Loucy (cell line): Measurements from ENCODE around the gene ZMAT5.

ENCODE experiments used
- H2AFZ ChIP-seq: fragments of 200-600 bp; sonication (generic); 2 replicates; pipeline ENCODE4 v1.6.0; 2016; ENCODE audit warnings: antibody characterized with exemption, mild to moderate bottlenecking, low read length, moderate library complexity
- H3F3A ChIP-seq: fragments of 200-600 bp; 2 replicates; pipeline ENCODE4 v1.6.0; 2016; ENCODE audit warnings: antibody characterized with exemption, low read depth, mild to moderate bottlenecking
- H3K27me3 ChIP-seq: fragments of 200-600 bp; sonication (generic); 2 replicates; pipeline ENCODE4 v1.6.1; 2014; ENCODE audit warnings: low read length, mild to moderate bottlenecking; ENCODE audit not compliant: insufficient read depth, poor library complexity, severe bottlenecking
- H3K36me3 ChIP-seq: fragments of 200-600 bp; sonication (generic); 2 replicates; pipeline ENCODE4 v1.6.1; 2016; ENCODE audit warnings: low read length; ENCODE audit not compliant: insufficient read depth
- H3K4me1 ChIP-seq: fragments of 200-600 bp; sonication (generic); 2 replicates; pipeline ENCODE4 v1.5.1; 2014; ENCODE audit warnings: low read length, mild to moderate bottlenecking; ENCODE audit not compliant: insufficient read depth, poor library complexity, severe bottlenecking
- H3K4me2 ChIP-seq: fragments of 200-600 bp; sonication (generic); 2 replicates; pipeline ENCODE4 v1.6.0; 2014; ENCODE audit warnings: antibody characterized with exemption, low read length, low read depth, mild to moderate bottlenecking; ENCODE audit not compliant: poor library complexity, severe bottlenecking
- H3K4me3 ChIP-seq: fragments of 200-600 bp; sonication (generic); 2 replicates; pipeline ENCODE4 v1.5.1; 2014; ENCODE audit warnings: low read length, mild to moderate bottlenecking, mixed read lengths; ENCODE audit not compliant: poor library complexity, severe bottlenecking
- H3K79me2 ChIP-seq: fragments of 200-600 bp; sonication (generic); 2 replicates; pipeline ENCODE4 v1.6.1; 2014; ENCODE audit warnings: low read length; ENCODE audit not compliant: insufficient read depth
- H3K9ac ChIP-seq: fragments of 200-600 bp; sonication (generic); 2 replicates; pipeline ENCODE4 v1.6.0; 2014; ENCODE audit warnings: mild to moderate bottlenecking, low read depth, low read length, moderate library complexity; ENCODE audit not compliant: poor library complexity, severe bottlenecking
- H3K9me2 ChIP-seq: fragments of 200-600 bp; sonication (generic); replicated peaks from 2 replicates; pipeline ENCODE4 v1.6.1; 2016; ENCODE audit warnings: low read depth, low read length, mixed read lengths
- H3K9me3 ChIP-seq: fragments of 200-600 bp; sonication (generic); 2 replicates; pipeline ENCODE4 v1.6.1; 2014; ENCODE audit warnings: mild to moderate bottlenecking, antibody characterized with exemption, low read length, low read depth; ENCODE audit not compliant: insufficient read depth
- H4K20me1 ChIP-seq: fragments of 200-600 bp; sonication (generic); 2 replicates; pipeline ENCODE4 v1.6.0; 2014; ENCODE audit warnings: antibody characterized with exemption, low read length, mild to moderate bottlenecking; ENCODE audit not compliant: insufficient read depth, poor library complexity, severe bottlenecking
- CTCF ChIP-seq: fragments of 200-600 bp; sonication (generic); conservative IDR thresholded peaks from 2 replicates; pipeline ENCODE4 v1.5.1; 2014; ENCODE audit warnings: mild to moderate bottlenecking, antibody characterized with exemption, low read length
- EZH2phosphoT487 ChIP-seq: fragments of 200-600 bp; IDR thresholded peaks from 2 replicates; pipeline ENCODE4 v1.6.1; 2018; ENCODE audit warnings: antibody characterized with exemption, mild to moderate bottlenecking, moderate library complexity, borderline replicate concordance

ZMAT5 gene

DNA sequence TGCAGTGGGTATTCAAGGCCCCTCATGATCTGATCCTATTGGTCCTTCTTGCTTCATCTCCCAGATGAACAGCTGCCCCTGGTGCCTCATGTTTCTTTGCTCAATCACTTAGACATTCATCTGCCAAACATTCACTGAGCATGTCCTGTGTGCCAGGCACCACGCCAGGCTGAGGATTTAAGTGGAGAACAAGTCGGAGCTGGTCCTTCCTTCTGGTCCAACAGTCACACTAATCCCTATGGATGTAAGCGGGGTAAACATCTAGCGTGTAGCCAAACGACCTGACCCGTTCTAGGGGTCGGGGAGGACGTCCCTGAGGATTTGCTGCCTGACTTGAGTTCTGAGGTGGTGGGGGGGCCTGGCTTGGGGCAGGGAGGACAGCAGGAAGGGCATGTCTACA lies 21.9 kb downstream of the ZMAT5 start:
- no peaks in the 10 kb centered on the region for H3K79me2 ChIP-seq
- no peak overlapping the region for H3K4me3 ChIP-seq
- no peaks in the 10 kb centered on the region for H3K9me3 ChIP-seq
- no peak overlapping the region for H3K4me2 ChIP-seq
- no peaks in the 10 kb centered on the region; the same call in 1 of the 2 replicates for H3K36me3 ChIP-seq
- no peaks in the 10 kb centered on the region for H3K9me2 ChIP-seq
- no peaks in the 10 kb centered on the region for H3F3A ChIP-seq
- no peaks in the 10 kb centered on the region for H3K27me3 ChIP-seq
- H3K4me1 ChIP-seq, result no peaks in the 10 kb centered on the region
- H3K9ac ChIP-seq, result no peak overlapping the region
- no peaks in the 10 kb centered on the region for H4K20me1 ChIP-seq
- TF ChIP-seq CTCF, result no peak
- TF ChIP-seq EZH2phosphoT487, result no peak
- no peak overlapping the region for H2AFZ ChIP-seq

DNA sequence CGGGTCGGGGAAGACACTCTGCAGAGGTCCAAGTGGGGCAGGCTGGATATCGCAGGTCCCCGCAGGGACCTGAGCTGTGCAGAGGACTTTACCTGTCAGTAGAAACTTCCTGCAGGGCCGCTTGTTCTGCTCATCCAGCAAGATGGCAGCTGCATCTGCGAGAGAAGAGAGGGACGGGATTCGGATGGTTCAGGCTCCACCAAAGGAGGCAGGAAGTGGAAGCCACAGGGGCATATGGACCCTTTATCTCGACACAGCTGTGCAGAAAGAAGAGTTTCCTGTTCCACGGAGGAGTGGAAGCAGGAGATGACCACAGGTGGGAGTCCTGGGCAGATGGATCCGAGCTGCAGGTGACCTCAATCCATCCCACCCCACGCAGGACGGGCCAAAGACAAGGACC lies 24.5 kb downstream of the ZMAT5 start:
- H3K4me1 ChIP-seq, result no peaks in the 10 kb centered on the region
- TF ChIP-seq CTCF (no peak), EZH2phosphoT487 (no peak)
- no peaks in the 10 kb centered on the region for H3K9me2 ChIP-seq
- H3F3A ChIP-seq, result no peaks in the 10 kb centered on the region
- H3K27me3 ChIP-seq, result no peaks in the 10 kb centered on the region
- H3K79me2 ChIP-seq, result no peaks in the 10 kb centered on the region
- H3K4me2 ChIP-seq, result no peak overlapping the region
- H3K4me3 ChIP-seq, result no peak overlapping the region
- H3K36me3 ChIP-seq, result no peaks in the 10 kb centered on the region; the same call in 1 of the 2 replicates
- H3K9ac ChIP-seq, result no peak overlapping the region
- no peaks in the 10 kb centered on the region for H4K20me1 ChIP-seq
- no peaks in the 10 kb centered on the region for H3K9me3 ChIP-seq
- H2AFZ ChIP-seq, result no peak overlapping the region

- Histone ChIP-seq H3K79me2 (no peaks in the 10 kb centered on the region), H3K9ac (no peak overlapping the region), H3K27me3 (no peaks in the 10 kb centered on the region), H2AFZ (no peak overlapping the region), H3K4me3 (no peak overlapping the region), H3K9me2 (no peaks in the 10 kb centered on the region), H3K9me3 (no peaks in the 10 kb centered on the region), H3K4me1 (no peaks in the 10 kb centered on the region), H4K20me1 (no peaks in the 10 kb centered on the region), H3K36me3 (no peaks in the 10 kb centered on the region; the same call in 1 of the 2 replicates), H3K4me2 (no peak overlapping the region), H3F3A (no peaks in the 10 kb centered on the region)
- TF ChIP-seq EZH2phosphoT487 (no peak), CTCF (no peak)
Observed at GRCh38 chr22:29741926-29742325, 24.9 kb downstream of the ZMAT5 start.
